Measurements from ENCODE around the gene TMEM181. TPM values are rescaled to one million over a fixed set of nuclear protein-coding genes. Genes with fewer than 3 reads are reported as not detected.

TMEM181 gene
- total and polyA plus RNA-seq, 2 of the 13 experiments (the other 11 are each of a cell fraction or from before 2014, with no cell fraction given) = 59.1 to 108 TPM

- TF ChIP-seq GLMP (CRISPR knock-in tag; IDR thresholded peaks at IDR 0.05; ENCODE audit: borderline replicate concordance) = no peak
- TF ChIP-seq ZNF607 (CRISPR knock-in tag; IDR thresholded peaks at IDR 0.05; ENCODE audit: borderline replicate concordance) = no peak
- TF ChIP-seq SRSF9 (IDR thresholded peaks at IDR 0.05; ENCODE audit: borderline replicate concordance, insufficient read depth, low read depth, low read length, poor library complexity, severe bottlenecking) = no peak
- TF ChIP-seq MBNL3 (CRISPR knock-in tag; conservative IDR thresholded peaks at IDR 0.05) = no peak
- no peak for TF ChIP-seq HNF4A (CRISPR knock-in tag; IDR thresholded peaks at IDR 0.05)
- TF ChIP-seq ZNF431 (CRISPR knock-in tag; IDR thresholded peaks at IDR 0.05; ENCODE audit: borderline replicate concordance, low read depth) = no peak
- TF ChIP-seq ISX (CRISPR knock-in tag; conservative IDR thresholded peaks at IDR 0.05) = no peak
- no peak for TF ChIP-seq THAP7 (CRISPR knock-in tag; IDR thresholded peaks at IDR 0.05)
- no peak for TF ChIP-seq ZNF24 (IDR thresholded peaks at IDR 0.05)
- TF ChIP-seq ZNF225 (CRISPR knock-in tag; IDR thresholded peaks at IDR 0.05) = no peak; the same call in 1 of the 2 replicates
- TF ChIP-seq MIXL1 (CRISPR knock-in tag; IDR thresholded peaks at IDR 0.05) = no peak
- no peak for TF ChIP-seq NFKBIZ (CRISPR knock-in tag; IDR thresholded peaks at IDR 0.05)
- no peak for TF ChIP-seq ZSCAN30 (CRISPR knock-in tag; IDR thresholded peaks at IDR 0.05)
- TF ChIP-seq ZNF230 (CRISPR knock-in tag; IDR thresholded peaks at IDR 0.05) = no peak
- TF ChIP-seq DBP (CRISPR knock-in tag; IDR thresholded peaks at IDR 0.05; ENCODE audit: not compliant biosample characterization) = no peak
- no peak for TF ChIP-seq ZBTB46 (CRISPR knock-in tag; IDR thresholded peaks at IDR 0.05; ENCODE audit: borderline replicate concordance)
- peak; percentile 51; the same call in 1 of the 2 replicates for TF ChIP-seq ZNF124 (CRISPR knock-in tag; IDR thresholded peaks at IDR 0.05)
- no peak for TF ChIP-seq ZNF768 (CRISPR knock-in tag; IDR thresholded peaks at IDR 0.05)
- no peak for TF ChIP-seq GZF1 (CRISPR knock-in tag; IDR thresholded peaks at IDR 0.05)
- TF ChIP-seq TCF7L2 (IDR thresholded peaks at IDR 0.05; ENCODE audit: low read depth, low read length) = no peak
- no peak for TF ChIP-seq ZNF274 (CRISPR knock-in tag; IDR thresholded peaks at IDR 0.05)
- TF ChIP-seq ZNF331 (CRISPR knock-in tag; IDR thresholded peaks at IDR 0.05) = no peak
- TF ChIP-seq ZNF7 (CRISPR knock-in tag; IDR thresholded peaks at IDR 0.05) = no peak
- TF ChIP-seq ZNF687 (CRISPR knock-in tag; IDR thresholded peaks at IDR 0.05) = peak; percentile 45; the same call in 1 of the 2 replicates
Measured at GRCh38 chr6:158560836-158561320, 987 bp downstream of the TMEM181 start (continued).

All from HepG2 (cell line).